ENCODE results near the gene SLIT3.

DNA sequence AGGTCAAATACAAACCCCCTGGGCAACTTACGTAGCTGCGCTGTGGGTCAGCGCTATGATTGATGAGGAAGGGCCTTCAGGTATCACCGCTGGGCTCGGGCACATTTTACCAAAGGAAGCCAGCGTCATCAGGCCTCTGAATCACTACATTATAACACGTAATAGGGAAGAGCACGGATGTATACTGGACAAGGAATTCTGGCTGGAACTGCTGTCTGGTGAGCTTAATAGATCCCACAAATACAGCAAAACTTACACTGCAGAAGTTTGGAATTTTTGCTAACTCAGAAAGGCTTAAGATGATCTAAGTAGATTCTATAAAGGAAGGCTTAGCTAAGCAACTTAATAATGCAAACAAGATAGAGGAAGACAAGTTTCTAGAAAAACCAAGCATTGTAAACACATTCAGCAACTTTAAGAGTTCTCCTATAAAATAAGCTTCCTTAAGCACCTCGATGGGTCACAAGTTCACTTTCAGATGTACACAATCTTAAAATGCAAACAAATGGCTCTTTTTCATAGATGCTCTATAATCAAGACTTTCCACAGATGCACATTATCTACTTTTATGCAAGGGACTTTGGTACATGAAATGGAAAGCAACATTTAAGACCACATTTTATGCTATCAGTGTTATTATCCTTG lies 361.7 kb downstream of the SLIT3 start:
- TF ChIP-seq ZNF24 (IDR thresholded peaks at IDR 0.05) (no peak), BACH1 (IDR thresholded peaks at IDR 0.05; ENCODE audit: borderline replicate concordance) (no peak), TAF1 (IDR thresholded peaks at IDR 0.05; ENCODE audit: borderline replicate concordance, low read depth, low read length) (no peak), KDM1A (IDR thresholded peaks at IDR 0.05; ENCODE audit: borderline replicate concordance) (no peak), SIN3A (IDR thresholded peaks at IDR 0.05; ENCODE audit: low read depth, low read length) (no peak), YBX1 (IDR thresholded peaks at IDR 0.05) (no peak), NFIC (IDR thresholded peaks at IDR 0.05; ENCODE audit: low read depth, low read length) (no peak), FOXK2 (IDR thresholded peaks at IDR 0.05) (no peak)
